Fibroblast of mammary gland (primary cell): ENCODE data around the gene SLC25A25.

Source experiments
- DNase-seq: peaks from one replicate; pipeline ENCODE4 v3.0.0-alpha.2; 2010; ENCODE audit warnings: low read depth
- H3K4me3 ChIP-seq: 2 replicates; pipeline ENCODE4 v1.5.1; 2011; ENCODE audit warnings: low read depth, mild to moderate bottlenecking, low read length, moderate library complexity; ENCODE audit not compliant: control insufficient read depth
- CTCF ChIP-seq: conservative IDR thresholded peaks from 2 replicates; pipeline ENCODE4 v1.5.1; 2011; ENCODE audit warnings: low read depth, low read length, inconsistent platforms; ENCODE audit not compliant: control insufficient read depth, insufficient read depth

SLC25A25 gene

GRCh38 chr9:128113526-128114325, 45.7 kb downstream of the SLC25A25 start:
- no peak for DNase-seq
- TF ChIP-seq CTCF = no peak
- H3K4me3 ChIP-seq = no peak overlapping the region

- H3K4me3 ChIP-seq = no peak overlapping the region
- no peak for TF ChIP-seq CTCF
- no peak for DNase-seq
These were observed 46.5 kb downstream of the SLC25A25 start for GRCh38 chr9:128114326-128115186.

GRCh38 chr9:128115187-128116103, 47.4 kb downstream of the SLC25A25 start:
- H3K4me3 ChIP-seq = no peak overlapping the region
- no peak for TF ChIP-seq CTCF
- no peak for DNase-seq

GRCh38 chr9:128116104-128117083, 48.4 kb downstream of the SLC25A25 start:
- TF ChIP-seq CTCF = no peak
- H3K4me3 ChIP-seq = no peak overlapping the region
- no peak for DNase-seq

DNA sequence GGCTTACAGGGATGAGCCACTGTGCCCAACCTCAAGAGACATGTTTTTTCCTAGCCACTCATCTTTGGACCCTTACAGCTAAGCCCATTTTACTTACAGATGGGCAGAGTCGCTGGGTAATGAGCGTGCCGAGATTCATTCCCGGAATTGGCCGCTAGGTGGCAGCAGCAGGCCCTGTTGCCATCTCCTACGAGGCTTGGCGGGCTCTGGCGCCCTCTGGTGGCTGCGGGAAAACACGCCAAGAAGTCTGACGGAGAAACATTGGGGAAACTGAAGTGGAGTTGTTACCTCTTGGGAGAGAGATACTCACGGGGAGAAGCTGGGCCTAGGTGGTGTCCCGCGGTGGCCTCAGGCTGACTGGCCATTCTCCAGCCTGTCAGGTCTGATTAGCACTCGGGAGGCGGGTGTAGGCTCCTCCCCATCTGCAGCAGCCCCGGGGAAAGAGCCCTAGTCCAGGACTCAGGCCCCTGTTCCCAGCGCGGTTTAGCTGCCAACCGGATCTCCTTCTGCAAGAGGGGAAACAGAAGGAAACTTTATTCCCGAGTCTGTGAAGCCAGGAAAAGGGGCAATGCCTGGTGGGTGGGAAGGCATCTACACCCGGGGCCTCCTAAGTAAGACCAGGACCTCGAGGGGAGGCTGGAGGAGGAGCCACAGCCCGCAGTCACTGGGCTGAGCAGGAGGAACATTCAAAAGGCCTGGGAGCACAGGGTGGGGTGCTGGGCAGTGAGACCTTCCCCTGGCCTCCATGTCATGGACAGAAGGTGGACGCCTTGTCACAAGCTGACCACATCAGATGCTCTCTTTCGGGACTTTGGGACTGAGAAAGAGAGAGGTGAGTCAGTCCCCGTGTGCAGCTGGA, 49.8 kb downstream of the SLC25A25 start:
- H3K4me3 ChIP-seq = no peak overlapping the region
- peak; percentile 100 for TF ChIP-seq CTCF

More for the DNA sequence above, 49.8 kb downstream of the SLC25A25 start:
- peak; percentile 84 for DNase-seq
